HCT116 (cell line): ENCODE data around the gene KRT13. TPM values are rescaled to one million over a fixed set of nuclear protein-coding genes. Genes with fewer than 3 reads are reported as not detected.

Source experiments
- ATAC-seq: fragments of 200-7000 bp; cut with Tn5 transposase; 2 replicates; pipeline ENCODE4 v1.9.1; 2020; ENCODE audit warnings: mild to moderate bottlenecking, moderate library complexity
- BruUV-seq: library from RNA; stranded (reverse); fragments of 400-500 nt; replicated peaks from 2 replicates; lab custom pipeline; 2021; lab: Mats Ljungman, UMichigan
- CTCF ChIA-PET: fragments of 300-600 bp; sonication (Branson Sonifier 250); formaldehyde crosslinking; loops from one replicate; lab custom pipeline; 2021; ENCODE audit warnings: antibody characterized with exemption; lab: Charles Lee
- POLR2A ChIA-PET: fragments of 300-600, 350-600 bp; sonication (Branson Sonifier 250); formaldehyde crosslinking; loops from one replicate; lab custom pipeline; 2021; ENCODE audit warnings: antibody characterized with exemption; lab: Charles Lee
- RAD21 ChIA-PET, 2 experiments: fragments of 300-600 bp; sonication (Branson Sonifier 250); formaldehyde crosslinking; loops; one replicate each; lab custom pipeline; 2023; ENCODE audit warnings: low total read pairs in 2 of 2; ENCODE audit not compliant: uncharacterized antibody in 2 of 2, unreplicated experiment in 2 of 2, low non-redundant PET in 1 of 2; lab: Charles Lee
- DNase-seq: peaks from one replicate; pipeline ENCODE4 v3.0.0-alpha.2; 2010; ENCODE audit warnings: low read depth, low spot score
- H2AFZ ChIP-seq: fragments of 200-600 bp; shearing (Covaris generic), sonication (generic); 2 replicates; pipeline ENCODE4 v1.6.1; 2017; ENCODE audit warnings: low read depth, mixed run types, mixed read lengths, antibody characterized with exemption, low read length; ENCODE audit not compliant: poor library complexity, severe bottlenecking
- H3K27ac ChIP-seq: 2 replicates; pipeline ENCODE4 v1.5.1; 2012; ENCODE audit warnings: low read depth, low read length
- H3K27me3 ChIP-seq: fragments of 200-600 bp; sonication (generic); 2 replicates; pipeline ENCODE4 v1.6.1; 2016; ENCODE audit warnings: mixed run types, low read length, mixed read lengths; ENCODE audit not compliant: insufficient read depth
- H3K36me3 ChIP-seq, 2 experiments: fragments of 200-500 bp in 1 of 2; fragments of 200-600 bp in 1 of 2; sonication (Bioruptor generic) in 1 of 2; sonication (generic) in 1 of 2; 2 replicates each; pipeline versions ENCODE4 v1.5.1 to v1.6.1; 2014 to 2016; ENCODE audit warnings: low read length in 2 of 2, inconsistent platforms in 1 of 2, mixed read lengths in 1 of 2, mixed run types in 1 of 2; ENCODE audit not compliant: insufficient read depth in 2 of 2, control insufficient read depth in 1 of 2
- H3K4me1 ChIP-seq, 2 experiments: fragments of 200-600 bp in 1 of 2; sonication (generic) in 1 of 2; 2 replicates each; pipeline versions ENCODE4 v1.5.1 to v1.6.1; 2012 to 2017; ENCODE audit warnings: low read length in 2 of 2, inconsistent platforms in 1 of 2, mild to moderate bottlenecking in 1 of 2, mixed read lengths in 1 of 2, mixed run types in 1 of 2, moderate library complexity in 1 of 2; ENCODE audit not compliant: insufficient read depth in 2 of 2, control insufficient read depth in 1 of 2
- H3K4me2 ChIP-seq: fragments of 200-600 bp; sonication (generic); 2 replicates; pipeline ENCODE4 v1.6.1; 2017; ENCODE audit warnings: mixed run types, low read length, mixed read lengths
- H3K4me3 ChIP-seq, 2 experiments: fragments of 200-600 bp in 1 of 2; sonication (generic) in 1 of 2; replicated peaks in 1 of 2; 2 replicates each; pipeline ENCODE4 v1.5.1; 2011 to 2016; ENCODE audit warnings: low read length in 2 of 2, control low read depth in 1 of 2, low read depth in 1 of 2, mild to moderate bottlenecking in 1 of 2, mixed read lengths in 1 of 2, mixed run types in 1 of 2
- H3K79me2 ChIP-seq: fragments of 200-600 bp; sonication (generic); 2 replicates; pipeline ENCODE4 v1.6.1; 2017; ENCODE audit warnings: mild to moderate bottlenecking, mixed run types, low read length, moderate library complexity, mixed read lengths; ENCODE audit not compliant: insufficient read depth
- H3K9ac ChIP-seq: fragments of 200-600 bp; sonication (generic); 2 replicates; pipeline ENCODE4 v1.6.1; 2016; ENCODE audit warnings: low read length, mixed read lengths
- H3K9me2 ChIP-seq: fragments of 200-600 bp; sonication (generic), shearing (Covaris generic); 2 replicates; pipeline ENCODE4 v1.6.1; 2017; ENCODE audit warnings: mixed run types, mild to moderate bottlenecking, moderate library complexity; ENCODE audit not compliant: insufficient read depth
- H3K9me3 ChIP-seq, 2 experiments: fragments of 200-500 bp in 1 of 2; fragments of 200-600 bp in 1 of 2; sonication (Bioruptor generic) in 1 of 2; sonication (generic) in 1 of 2; 2 replicates each; pipeline ENCODE4 v1.6.1; 2014 to 2017; ENCODE audit warnings: low read length in 2 of 2, mixed read lengths in 2 of 2, inconsistent platforms in 1 of 2, low read depth in 1 of 2, mild to moderate bottlenecking in 1 of 2, mixed run types in 1 of 2, moderate library complexity in 1 of 2; ENCODE audit not compliant: control insufficient read depth in 1 of 2, insufficient read depth in 1 of 2
- H4K20me1 ChIP-seq: fragments of 200-600 bp; sonication (generic), shearing (Covaris generic); 2 replicates; pipeline ENCODE4 v1.6.1; 2017; ENCODE audit warnings: mixed run types, mild to moderate bottlenecking, moderate library complexity; ENCODE audit not compliant: insufficient read depth
- CTCF ChIP-seq, 3 experiments: fragments of 200-600 bp in 1 of 3; sonication (generic) in 1 of 3; IDR thresholded peaks in 2 of 3; conservative IDR thresholded peaks in 1 of 3; 2 replicates each; pipeline ENCODE4 v1.5.1; 2012 to 2017; ENCODE audit warnings: low read depth in 2 of 3, low read length in 2 of 3, antibody characterized with exemption in 1 of 3, borderline replicate concordance in 1 of 3, control low read depth in 1 of 3, mild to moderate bottlenecking in 1 of 3, mixed read lengths in 1 of 3, mixed run types in 1 of 3, moderate library complexity in 1 of 3; ENCODE audit not compliant: insufficient read depth in 1 of 3
- EGR1 ChIP-seq: IDR thresholded peaks from 2 replicates; pipeline ENCODE4 v1.6.1; 2012; ENCODE audit warnings: low read depth
- FOSL1 ChIP-seq: IDR thresholded peaks from 2 replicates; pipeline ENCODE4 v1.6.1; 2012; ENCODE audit warnings: low read depth
- POLR2A ChIP-seq: IDR thresholded peaks from 2 replicates; pipeline ENCODE4 v1.7.0; 2011; ENCODE audit warnings: borderline replicate concordance; ENCODE audit not compliant: insufficient read depth, insufficient read length; ENCODE audit errors: extremely low read depth
- POLR2AphosphoS5 ChIP-seq: IDR thresholded peaks from 2 replicates; pipeline ENCODE4 v1.6.1; 2011; ENCODE audit warnings: mild to moderate bottlenecking, low read depth, low read length, moderate library complexity
- REST ChIP-seq: IDR thresholded peaks from 2 replicates; pipeline ENCODE4 v1.6.1; 2012; ENCODE audit warnings: low read depth
- YY1 ChIP-seq: IDR thresholded peaks from 2 replicates; pipeline ENCODE4 v1.6.1; 2011; ENCODE audit warnings: low read length, low read depth, moderate library complexity, mild to moderate bottlenecking; ENCODE audit not compliant: insufficient replicate concordance; ENCODE audit errors: extremely low read depth
- ZFX ChIP-seq: fragments of 450-650 bp; IDR thresholded peaks from 2 replicates; pipeline ENCODE4 v1.6.1; 2017
- ZNF274 ChIP-seq: fragments of 200-500 bp; sonication (Bioruptor generic); IDR thresholded peaks from 2 replicates; pipeline ENCODE4 v1.6.1; 2014; ENCODE audit warnings: mild to moderate bottlenecking, low read depth, low read length, inconsistent platforms
- intact Hi-C: fragments of 100-400 bp; cut with micrococcal nuclease; formaldehyde crosslinking; loops from 2 replicates; pipeline ENCODE4 v1.10.0; 2022
- total RNA-seq: library from RNA; stranded (reverse); gene quantifications from one replicate; pipeline ENCODE4 v1.2.1, GENCODE V29; 2021; ENCODE audit not compliant: unreplicated experiment

KRT13 gene
- total RNA-seq, 1 experiment from 2014 or later, result 3.7 TPM

GRCh38 chr17:41466988-41467387 lies 38.4 kb downstream of the KRT13 start, which contains the start of gene KRT32:
TSS of gene KRT32 (minus strand) at chr17:41467386. CDS start at chr17:41467325, 61 bp downstream.
- BruUV-seq, result no TSS peak
- Histone ChIP-seq H3K79me2 (no peaks in the 10 kb centered on the region), H3K9me2 (no peaks in the 10 kb centered on the region), H3K9me3 (peaks cover 3 to 7% of the 10 kb centered on the region in 2 experiments; a peak in 1 of 4 replicates)
- no peak for TF ChIP-seq REST
- TF ChIP-seq CTCF (IDR thresholded peaks at IDR 0.05 in 2 of 3, conservative IDR thresholded peaks at IDR 0.05 in 1 of 3; ENCODE audit: borderline replicate concordance in 1 of 3, insufficient read depth in 1 of 3, low read depth in 2 of 3, low read length in 2 of 3), result no peak
- no peak for TF ChIP-seq EGR1
- no peak for TF ChIP-seq POLR2AphosphoS5
- TF ChIP-seq YY1, result no peak
- no peak for TF ChIP-seq FOSL1
- no peak for TF ChIP-seq ZNF274
- TF ChIP-seq ZFX, result no peak
- no peak for TF ChIP-seq POLR2A
- TF ChIP-seq, all 23 proteins: peak for 0
- Histone ChIP-seq H2AFZ (no peak within 1 kb of the TSS), H3K4me3 (no peak within 1 kb of the TSS), H3K36me3 (no peaks in the 10 kb centered on the region), H3K4me1 (peaks cover 15 to 26% of the 10 kb centered on the region in 2 experiments), H3K27ac (no peak within 1 kb of the TSS), H3K27me3 (no peaks in the 10 kb centered on the region), H3K9ac (no peak within 1 kb of the TSS), H4K20me1 (no peaks in the 10 kb centered on the region), H3K4me2 (no peak within 1 kb of the TSS)
- CTCF ChIA-PET, result interaction anchor here (1.3 kb wide), 1 partner anchor 49 kb away, joined by 5 read pairs; no protein-coding TSS in a partner anchor
- DNase-seq (no peak), ATAC-seq (no peak)
- RAD21 ChIA-PET, result no interaction called here
- intact Hi-C loops, result no loop called here
- POLR2A ChIA-PET, result no interaction called here
